Measurements from ENCODE around the gene NYAP1.

The NYAP1 gene

DNA sequence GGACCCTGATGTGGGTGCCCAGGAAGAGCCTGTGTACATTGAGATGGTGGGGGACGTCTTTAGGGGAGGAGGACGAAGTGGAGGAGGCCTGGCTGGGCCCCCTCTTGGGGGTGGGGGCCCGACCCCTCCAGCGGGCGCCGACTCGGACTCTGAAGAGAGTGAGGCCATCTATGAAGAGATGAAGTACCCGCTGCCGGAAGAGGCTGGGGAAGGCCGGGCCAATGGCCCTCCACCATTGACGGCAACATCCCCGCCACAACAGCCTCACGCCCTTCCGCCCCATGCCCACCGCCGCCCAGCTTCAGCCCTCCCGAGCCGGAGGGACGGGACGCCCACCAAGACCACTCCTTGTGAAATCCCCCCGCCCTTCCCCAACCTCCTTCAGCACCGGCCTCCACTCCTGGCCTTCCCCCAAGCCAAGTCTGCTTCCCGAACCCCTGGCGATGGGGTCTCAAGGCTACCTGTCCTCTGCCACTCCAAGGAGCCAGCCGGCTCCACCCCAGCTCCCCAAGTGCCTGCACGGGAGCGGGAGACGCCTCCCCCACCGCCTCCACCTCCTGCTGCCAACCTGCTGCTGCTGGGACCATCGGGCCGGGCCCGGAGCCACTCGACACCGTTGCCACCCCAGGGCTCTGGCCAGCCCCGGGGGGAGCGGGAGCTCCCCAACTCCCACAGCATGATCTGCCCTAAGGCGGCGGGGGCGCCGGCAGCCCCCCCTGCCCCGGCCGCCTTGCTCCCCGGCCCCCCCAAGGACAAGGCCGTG lies 4.8 kb downstream of the NYAP1 start:
- DNase-seq, result no peak
- peaks cover 28% of the 10 kb centered on the region for H3K4me1 ChIP-seq
- TF ChIP-seq, protein P1, sequence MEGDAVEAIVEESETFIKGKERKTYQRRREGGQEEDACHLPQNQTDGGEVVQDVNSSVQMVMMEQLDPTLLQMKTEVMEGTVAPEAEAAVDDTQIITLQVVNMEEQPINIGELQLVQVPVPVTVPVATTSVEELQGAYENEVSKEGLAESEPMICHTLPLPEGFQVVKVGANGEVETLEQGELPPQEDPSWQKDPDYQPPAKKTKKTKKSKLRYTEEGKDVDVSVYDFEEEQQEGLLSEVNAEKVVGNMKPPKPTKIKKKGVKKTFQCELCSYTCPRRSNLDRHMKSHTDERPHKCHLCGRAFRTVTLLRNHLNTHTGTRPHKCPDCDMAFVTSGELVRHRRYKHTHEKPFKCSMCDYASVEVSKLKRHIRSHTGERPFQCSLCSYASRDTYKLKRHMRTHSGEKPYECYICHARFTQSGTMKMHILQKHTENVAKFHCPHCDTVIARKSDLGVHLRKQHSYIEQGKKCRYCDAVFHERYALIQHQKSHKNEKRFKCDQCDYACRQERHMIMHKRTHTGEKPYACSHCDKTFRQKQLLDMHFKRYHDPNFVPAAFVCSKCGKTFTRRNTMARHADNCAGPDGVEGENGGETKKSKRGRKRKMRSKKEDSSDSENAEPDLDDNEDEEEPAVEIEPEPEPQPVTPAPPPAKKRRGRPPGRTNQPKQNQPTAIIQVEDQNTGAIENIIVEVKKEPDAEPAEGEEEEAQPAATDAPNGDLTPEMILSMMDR (IDR thresholded peaks at IDR 0.05; ENCODE audit: low read depth, low read length), result no peak

GRCh38 chr7:100489121-100489520 lies 5.4 kb downstream of the NYAP1 start:
- H3K4me3 ChIP-seq (ENCODE audit: low read depth, low read length), result no peak overlapping the region
- H3K36me3 ChIP-seq, result no peaks in the 10 kb centered on the region
- no peaks in the 10 kb centered on the region for H3K9me3 ChIP-seq
- DNase-seq, result no peak
- H3K4me1 ChIP-seq, result peaks cover 25% of the 10 kb centered on the region
- TF ChIP-seq, protein P1 (IDR thresholded peaks at IDR 0.05; ENCODE audit: low read depth, low read length), result no peak
- no peaks in the 10 kb centered on the region for H3K27me3 ChIP-seq

More for the DNA sequence above, 4.8 kb downstream of the NYAP1 start:
- Histone ChIP-seq H3K9me3 (no peaks in the 10 kb centered on the region), H3K36me3 (no peaks in the 10 kb centered on the region), H3K4me3 (ENCODE audit: low read depth, low read length) (no peak overlapping the region), H3K27me3 (no peaks in the 10 kb centered on the region)

GRCh38 chr7:100489824-100490223 lies 6.1 kb downstream of the NYAP1 start:
- Histone ChIP-seq H3K27me3 (no peaks in the 10 kb centered on the region), H3K4me1 (peaks cover 18% of the 10 kb centered on the region), H3K9me3 (no peaks in the 10 kb centered on the region), H3K36me3 (no peaks in the 10 kb centered on the region), H3K4me3 (ENCODE audit: low read depth, low read length) (peak overlapping the region; percentile 33; the same call in 1 of the 2 replicates)
- peak; percentile 99 for DNase-seq
- TF ChIP-seq, protein P1 (IDR thresholded peaks at IDR 0.05; ENCODE audit: low read depth, low read length), result no peak; the same call in 1 of the 2 replicates

DNA sequence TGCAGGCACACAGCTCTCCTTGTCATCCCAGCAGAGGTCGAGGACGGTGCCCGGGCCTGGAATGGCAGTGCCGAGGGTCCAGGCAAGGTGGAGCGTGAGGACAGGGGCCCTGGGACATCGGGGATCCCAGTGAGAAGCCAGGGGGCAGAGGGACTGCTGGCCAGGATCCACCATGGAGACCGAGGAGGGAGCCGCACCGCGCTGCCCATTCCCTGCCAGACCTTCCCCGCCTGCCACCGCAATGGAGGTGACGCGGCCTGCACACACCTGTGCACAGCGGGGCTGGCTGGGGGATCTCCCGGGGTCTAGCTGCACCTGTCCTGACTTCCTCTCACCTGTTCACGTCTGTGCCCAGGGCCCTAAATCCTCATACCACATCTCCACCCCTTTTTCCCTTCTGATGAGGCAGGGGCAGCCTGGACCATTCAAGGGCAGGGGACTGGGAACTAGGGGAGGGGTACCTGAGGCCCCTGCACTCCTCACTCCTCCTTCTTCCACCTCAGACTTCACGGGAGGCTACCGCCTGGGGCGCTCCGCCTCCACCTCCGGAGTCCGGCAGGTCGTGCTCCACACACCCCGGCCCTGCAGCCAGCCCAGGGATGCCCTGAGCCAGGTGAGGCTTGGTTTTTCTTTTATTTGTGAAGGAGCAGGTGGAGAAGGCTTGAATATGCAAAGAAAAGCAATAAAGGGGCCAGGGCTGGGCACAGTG lies 6.9 kb downstream of the NYAP1 start:
- H3K9me3 ChIP-seq, result no peaks in the 10 kb centered on the region
- H3K36me3 ChIP-seq, result no peaks in the 10 kb centered on the region
- H3K4me1 ChIP-seq, result peaks cover 15% of the 10 kb centered on the region
- TF ChIP-seq, protein P1 (IDR thresholded peaks at IDR 0.05; ENCODE audit: low read depth, low read length), result no peak
- no peak for DNase-seq
- no peaks in the 10 kb centered on the region for H3K27me3 ChIP-seq
- H3K4me3 ChIP-seq (ENCODE audit: low read depth, low read length), result no peak overlapping the region

- peaks cover 11% of the 10 kb centered on the region for H3K4me1 ChIP-seq
- H3K36me3 ChIP-seq, result no peaks in the 10 kb centered on the region
- no peak for DNase-seq
- H3K27me3 ChIP-seq, result no peaks in the 10 kb centered on the region
- H3K9me3 ChIP-seq, result no peaks in the 10 kb centered on the region; the same call in 1 of the 2 replicates
- TF ChIP-seq, protein P1 (IDR thresholded peaks at IDR 0.05; ENCODE audit: low read depth, low read length), result no peak
- H3K4me3 ChIP-seq (ENCODE audit: low read depth, low read length), result no peak overlapping the region
Measured at GRCh38 chr7:100491192-100491578, 7.5 kb downstream of the NYAP1 start.
